Natural killer cell treated with Interleukin-12 subunit alpha and Interleukin-12 subunit beta and Interleukin-15 and Interleukin-18, amount 100 ng/mL, for 72 hours (primary cell): ENCODE measurements around the gene TRIM56. TPM values are rescaled to one million over a fixed set of nuclear protein-coding genes. Genes with fewer than 3 reads are reported as not detected.
"Not testable (repeated sequence)": the region's sequence is repeated elsewhere in the genome, so short reads cannot be mapped to it uniquely, and the experiment has no call there.

Experiments
- ATAC-seq, 2 donors: fragments of 150-1000 bp; cut with Tn5 transposase in 1 of 2; sonication (Bioruptor Pico), chemical (Tn5 transposase) in 1 of 2; 2 replicates each; pipeline ENCODE4 v1.10.0; 2021
- DNase-seq: peaks from one replicate; pipeline ENCODE4 v3.0.0; 2022; ENCODE audit warnings: low spot score
- H3K27ac Mint-ChIP-seq, 2 donors: 1 replicate in 1 of 2; 2 replicates in 1 of 2; pipeline ENCODE4 v1.8.0; 2022; ENCODE audit warnings: mixed read lengths in 2 of 2, mild to moderate bottlenecking in 1 of 2, moderate library complexity in 1 of 2
- H3K27me3 Mint-ChIP-seq, 2 donors: 1 replicate in 1 of 2; 2 replicates in 1 of 2; pipeline ENCODE4 v1.8.0; 2022; ENCODE audit warnings: mixed read lengths in 2 of 2
- H3K36me3 Mint-ChIP-seq: one replicate; pipeline ENCODE4 v1.8.0; 2022; ENCODE audit warnings: mixed read lengths
- H3K4me1 Mint-ChIP-seq, 2 donors: 1 replicate in 1 of 2; 2 replicates in 1 of 2; pipeline ENCODE4 v1.8.0; 2022; ENCODE audit warnings: low read depth in 2 of 2, mixed read lengths in 2 of 2, mild to moderate bottlenecking in 1 of 2
- H3K4me3 Mint-ChIP-seq: one replicate; pipeline ENCODE4 v1.8.0; 2022; ENCODE audit warnings: mixed read lengths
- H3K9me3 Mint-ChIP-seq: 2 replicates; pipeline ENCODE4 v1.8.0; 2022; ENCODE audit warnings: mixed read lengths
- total RNA-seq, 2 donors: library from RNA; stranded (reverse); gene quantifications; one replicate each; pipeline ENCODE4 v1.2.3, GENCODE V29; 2022

TRIM56 gene
- total RNA-seq, 2 donors from 2014 or later: 54.8 to 73.7 TPM

DNA sequence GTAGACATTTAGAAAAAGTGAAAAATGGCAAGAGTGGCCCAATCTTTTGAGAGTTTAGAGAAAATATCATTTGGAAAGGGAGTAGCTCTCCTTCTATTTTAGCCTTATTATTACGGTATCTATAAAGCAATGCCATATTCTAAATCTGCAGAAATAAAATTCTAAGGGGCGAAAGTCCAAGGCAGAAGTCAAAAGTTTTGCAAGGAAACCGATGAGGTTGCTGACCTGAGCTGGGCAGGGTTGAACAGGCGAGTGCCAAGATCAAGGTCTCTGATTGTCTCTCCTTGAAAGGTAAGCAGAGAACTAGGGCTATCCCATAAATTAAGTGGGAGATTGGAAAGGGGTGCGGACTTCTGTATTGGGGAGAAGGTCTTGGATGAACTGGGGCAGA is 11.7 kb downstream of the TRIM56 start:
- H3K4me1 Mint-ChIP-seq: peaks cover 28% of the 10 kb centered on the region in 2 donors

DNA sequence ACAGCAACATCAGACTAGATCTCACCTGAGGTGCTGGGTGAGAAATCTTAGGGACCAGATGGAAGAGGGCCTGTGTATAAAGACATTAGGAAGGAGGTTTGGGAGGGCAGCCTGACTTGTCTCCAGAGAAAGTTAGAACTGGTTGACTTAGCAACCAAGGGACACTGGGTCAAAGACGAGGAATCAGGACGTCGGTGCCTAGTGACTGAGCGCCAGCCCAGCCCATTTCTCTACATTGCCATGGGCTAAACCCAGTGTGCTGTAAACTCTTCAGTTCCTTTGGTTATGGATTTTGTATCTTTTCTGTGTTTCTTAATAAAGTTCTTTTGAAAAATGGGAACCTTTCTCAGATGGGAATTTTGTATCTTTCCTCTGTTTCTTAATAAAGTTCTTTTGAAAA is 12.3 kb downstream of the TRIM56 start:
- Mint-ChIP-seq H3K27me3 (no peaks in the 10 kb centered on the region), H3K4me3 (no peak overlapping the region), H3K9me3 (no peaks in the 10 kb centered on the region), H3K27ac (no peak overlapping the region), H3K4me1 (peaks cover 28% of the 10 kb centered on the region in 2 donors), H3K36me3 (no peaks in the 10 kb centered on the region)
- no peak for DNase-seq
- ATAC-seq: no peak

More for the DNA sequence above, 11.7 kb downstream of the TRIM56 start:
- Mint-ChIP-seq H3K36me3 (no peaks in the 10 kb centered on the region), H3K4me3 (no peak overlapping the region), H3K27ac (no peak overlapping the region), H3K9me3 (no peaks in the 10 kb centered on the region), H3K27me3 (no peaks in the 10 kb centered on the region)
- ATAC-seq: no peak
- DNase-seq: no peak

DNA sequence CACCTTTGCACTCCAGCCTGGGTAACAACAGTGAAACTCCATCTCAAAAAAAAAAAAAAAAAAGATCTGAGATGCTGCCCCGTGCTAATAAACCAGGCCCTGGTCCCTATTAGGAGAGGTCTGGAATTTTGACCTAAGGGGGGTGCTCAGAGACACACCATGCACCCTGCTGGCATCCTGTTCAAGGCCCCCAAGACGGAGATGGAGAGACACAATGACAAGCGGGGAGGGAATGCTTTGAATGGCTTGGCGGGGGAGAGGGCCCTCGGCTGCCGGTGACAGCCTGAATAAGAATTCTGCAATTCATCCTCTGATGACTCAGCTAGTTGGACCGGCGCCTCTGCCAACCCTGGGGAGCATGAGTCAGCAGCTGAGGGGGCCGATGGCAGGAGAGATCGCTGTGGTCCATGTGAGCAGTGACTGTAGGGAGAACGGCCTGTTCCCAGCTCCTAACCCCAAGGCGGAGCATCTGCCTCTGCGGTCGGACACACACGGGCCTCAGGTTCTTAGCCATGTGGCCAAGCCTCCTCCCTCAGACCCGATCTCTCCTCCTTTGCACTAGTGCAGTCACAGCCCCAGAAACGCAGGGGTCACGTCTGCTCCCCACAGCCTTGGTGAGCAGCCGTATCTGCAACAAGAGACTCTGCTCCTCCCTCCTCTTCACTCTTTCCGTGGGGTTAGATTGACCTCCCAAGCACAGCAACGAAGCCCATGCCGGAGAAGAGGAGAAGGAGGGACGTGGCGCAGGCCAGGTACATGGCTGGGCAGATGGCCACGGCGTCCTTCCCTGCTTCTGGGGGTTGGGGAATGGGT is 14.9 kb downstream of the TRIM56 start:
- H3K27ac Mint-ChIP-seq: peak overlapping the region; percentile 44 to 80
- no peaks in the 10 kb centered on the region for H3K9me3 Mint-ChIP-seq
- H3K4me3 Mint-ChIP-seq: peak overlapping the region; percentile 55
- ATAC-seq (peak; percentile 95 to 96), DNase-seq (peak; percentile 84)
- H3K36me3 Mint-ChIP-seq: no peaks in the 10 kb centered on the region
- H3K4me1 Mint-ChIP-seq: peaks cover 19 to 21% of the 10 kb centered on the region in 2 donors
- H3K27me3 Mint-ChIP-seq: no peaks in the 10 kb centered on the region

DNA sequence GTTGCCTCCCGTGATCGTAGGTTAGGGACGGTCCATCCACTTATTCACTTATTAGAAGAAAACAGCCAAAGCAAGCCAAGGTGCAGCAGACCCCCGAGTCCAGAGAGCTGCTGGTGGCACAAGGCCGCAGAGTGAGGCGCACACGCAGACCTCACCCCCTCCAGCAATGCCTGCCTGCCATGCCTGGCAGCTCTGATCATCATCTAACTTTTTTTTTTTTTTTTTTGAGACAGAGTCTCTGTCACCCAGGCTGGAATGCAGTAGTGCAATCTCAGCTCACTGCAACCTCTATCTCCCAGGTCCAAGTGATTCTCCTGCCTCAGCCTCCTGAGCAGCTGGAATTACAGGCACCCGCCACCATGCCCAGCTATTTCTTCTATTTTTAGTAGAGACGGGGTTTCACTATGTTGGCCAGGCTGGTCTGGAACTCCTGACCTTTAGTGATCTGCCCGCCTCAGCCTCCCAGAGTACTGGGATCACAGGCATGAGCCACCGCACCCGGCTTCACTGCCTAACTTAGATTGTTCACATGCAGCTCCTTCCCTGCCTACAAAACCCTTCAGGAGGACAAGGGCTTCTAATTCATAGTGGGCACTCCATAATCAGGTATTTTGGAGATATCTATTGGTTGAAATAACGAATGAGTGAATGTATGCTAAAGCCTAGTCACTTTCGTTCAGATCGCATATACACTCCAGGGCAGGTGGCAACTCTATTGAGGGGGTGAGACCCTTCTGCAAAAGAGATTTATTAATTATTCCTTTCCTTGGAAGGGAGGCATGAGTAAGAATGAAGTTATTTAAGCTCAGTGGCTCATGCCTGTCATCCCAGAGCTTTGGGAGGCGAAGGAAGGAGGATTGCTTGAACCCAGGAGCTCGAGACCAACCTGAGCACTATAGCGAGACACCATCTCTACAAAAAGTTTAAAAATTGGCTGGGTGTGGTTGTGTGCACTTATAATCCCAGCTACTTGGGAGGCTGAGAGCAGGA is 15.9 kb downstream of the TRIM56 start:
- Mint-ChIP-seq H3K27ac (no peak overlapping the region), H3K9me3 (no peaks in the 10 kb centered on the region), H3K4me3 (no peak overlapping the region), H3K4me1 (peaks cover 15 to 18% of the 10 kb centered on the region in 2 donors), H3K36me3 (no peaks in the 10 kb centered on the region), H3K27me3 (no peaks in the 10 kb centered on the region)
- DNase-seq: no peak
- no peak for ATAC-seq

DNA sequence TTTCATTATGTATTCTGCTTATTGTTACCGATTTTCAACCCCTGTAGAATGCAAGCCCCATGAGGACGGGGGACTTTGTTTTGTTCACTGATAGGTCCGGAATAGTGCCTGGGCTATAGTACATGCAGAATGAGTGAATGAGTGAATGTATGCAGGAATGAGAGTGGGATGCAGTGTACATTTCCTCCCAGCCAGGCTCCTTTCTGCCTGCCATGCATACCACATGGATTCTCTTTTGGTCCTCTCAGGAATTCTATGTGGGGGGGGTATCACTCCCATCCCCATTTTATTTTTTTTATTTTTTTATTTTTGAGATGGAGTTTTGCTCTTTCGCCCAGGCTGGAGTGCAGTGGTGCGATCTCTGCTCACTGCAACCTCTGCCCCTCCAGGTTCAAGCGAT is 16.7 kb downstream of the TRIM56 start:
- no peak overlapping the region for H3K4me3 Mint-ChIP-seq

DNA sequence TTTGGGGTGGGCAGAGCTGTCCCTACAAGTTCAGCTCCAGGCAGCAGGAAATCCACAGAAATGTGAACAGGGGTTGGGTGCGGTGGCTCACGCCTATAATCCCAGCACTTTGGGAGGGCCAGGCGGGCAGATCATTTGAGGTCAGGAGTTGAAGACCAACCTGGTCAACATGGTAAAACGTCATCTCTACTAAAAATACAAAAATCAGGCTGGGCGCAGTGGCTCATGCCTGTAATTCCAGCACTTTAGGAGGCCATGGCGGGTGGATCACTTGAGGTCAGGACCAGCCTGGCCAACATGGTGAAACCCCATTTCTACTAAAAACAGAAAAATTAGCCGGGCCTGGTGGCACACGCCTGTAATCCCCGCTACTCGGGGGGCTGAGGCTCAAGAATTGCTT is 18.4 kb downstream of the TRIM56 start:
- H3K4me3 Mint-ChIP-seq, ATAC-seq, H3K36me3 Mint-ChIP-seq, H3K27ac Mint-ChIP-seq, DNase-seq, H3K27me3 Mint-ChIP-seq, H3K9me3 Mint-ChIP-seq: not testable (repeated sequence)
- H3K4me1 Mint-ChIP-seq: peaks cover 12 to 15% of the 10 kb centered on the region in 2 donors

More for the DNA sequence above, 16.7 kb downstream of the TRIM56 start:
- H3K4me1 Mint-ChIP-seq: peaks cover 15 to 16% of the 10 kb centered on the region in 2 donors
- H3K27ac Mint-ChIP-seq: no peak overlapping the region
- no peaks in the 10 kb centered on the region for H3K9me3 Mint-ChIP-seq
- ATAC-seq (no peak), DNase-seq (no peak)
- no peaks in the 10 kb centered on the region for H3K27me3 Mint-ChIP-seq
- no peaks in the 10 kb centered on the region for H3K36me3 Mint-ChIP-seq

DNA sequence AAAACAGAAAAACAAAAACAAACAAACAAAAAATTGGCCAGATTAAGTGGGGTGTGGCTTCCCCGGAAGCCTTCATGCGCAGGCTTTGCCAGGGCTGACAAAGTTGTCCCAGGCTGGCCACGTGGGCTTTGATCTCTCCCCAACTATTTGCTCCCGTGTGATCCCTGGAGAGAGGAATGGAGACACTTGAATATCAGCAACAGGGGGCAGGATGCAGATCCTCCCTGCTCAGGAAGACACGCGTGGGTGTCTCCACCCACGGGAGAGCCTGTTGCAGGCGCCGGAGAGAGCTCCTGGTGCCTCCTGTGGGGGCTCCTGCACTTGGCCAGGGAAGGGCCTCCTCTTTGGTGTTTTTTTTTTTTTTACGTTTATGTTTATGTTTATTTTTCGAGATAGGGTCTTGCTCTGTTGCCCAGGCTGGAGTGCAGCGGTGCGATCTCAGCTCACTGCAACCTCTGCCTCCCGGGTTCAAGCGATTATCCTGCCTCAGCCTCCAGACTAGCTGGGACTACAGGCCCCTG is 19.0 kb downstream of the TRIM56 start:
- DNase-seq (no peak), ATAC-seq (no peak)
- H3K27ac Mint-ChIP-seq: no peak overlapping the region
- peaks cover 12 to 15% of the 10 kb centered on the region in 2 donors for H3K4me1 Mint-ChIP-seq
- no peaks in the 10 kb centered on the region for H3K36me3 Mint-ChIP-seq
- no peaks in the 10 kb centered on the region for H3K9me3 Mint-ChIP-seq
- no peaks in the 10 kb centered on the region for H3K27me3 Mint-ChIP-seq
- H3K4me3 Mint-ChIP-seq: no peak overlapping the region

DNA sequence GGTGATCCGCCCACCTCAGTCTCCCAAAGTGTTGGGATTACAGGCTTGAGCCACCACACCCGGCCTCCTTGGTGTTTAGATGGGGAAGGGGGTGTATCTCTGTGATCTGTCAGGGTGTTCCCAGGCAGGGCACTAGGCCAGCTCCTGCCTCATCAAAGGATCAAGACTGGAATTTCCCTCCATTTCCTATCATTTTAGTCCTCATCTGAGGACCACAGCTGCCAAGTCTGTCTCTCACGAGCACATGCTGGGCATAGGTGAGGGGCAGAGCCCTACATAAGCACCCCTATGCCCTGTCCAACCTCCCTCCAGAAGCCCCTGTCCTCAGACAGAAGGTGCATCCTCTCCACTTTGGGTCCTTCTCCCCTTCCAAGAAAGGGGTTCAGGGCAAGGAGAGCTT is 19.5 kb downstream of the TRIM56 start:
- no peak for DNase-seq
- Mint-ChIP-seq H3K27ac (no peak overlapping the region), H3K36me3 (no peaks in the 10 kb centered on the region), H3K4me3 (no peak overlapping the region), H3K4me1 (peaks cover 8 to 11% of the 10 kb centered on the region in 2 donors), H3K9me3 (no peaks in the 10 kb centered on the region), H3K27me3 (no peaks in the 10 kb centered on the region)
- no peak for ATAC-seq

DNA sequence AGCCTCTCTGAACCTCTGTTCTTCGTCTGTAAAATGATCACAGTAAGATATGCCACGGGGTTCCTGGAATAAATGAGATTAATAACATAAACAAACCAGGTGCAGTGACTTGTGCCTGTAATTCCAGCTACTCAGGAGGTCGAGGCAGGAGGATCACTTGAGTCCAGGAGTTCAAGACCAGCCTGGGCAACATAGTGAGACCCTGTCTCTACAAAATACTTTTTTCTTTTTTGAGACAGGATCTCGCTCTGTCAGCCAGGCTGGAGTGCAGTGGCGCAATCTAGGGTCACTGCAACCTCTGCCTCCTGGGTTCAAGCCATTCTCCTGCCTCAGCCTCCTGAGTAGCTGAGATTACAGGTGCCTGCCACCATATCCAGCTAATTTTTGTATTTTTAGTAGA is 20.0 kb downstream of the TRIM56 start:
- H3K4me1 Mint-ChIP-seq, ATAC-seq, H3K36me3 Mint-ChIP-seq, H3K27me3 Mint-ChIP-seq, H3K9me3 Mint-ChIP-seq, DNase-seq, H3K4me3 Mint-ChIP-seq, H3K27ac Mint-ChIP-seq: not testable (repeated sequence)

DNA sequence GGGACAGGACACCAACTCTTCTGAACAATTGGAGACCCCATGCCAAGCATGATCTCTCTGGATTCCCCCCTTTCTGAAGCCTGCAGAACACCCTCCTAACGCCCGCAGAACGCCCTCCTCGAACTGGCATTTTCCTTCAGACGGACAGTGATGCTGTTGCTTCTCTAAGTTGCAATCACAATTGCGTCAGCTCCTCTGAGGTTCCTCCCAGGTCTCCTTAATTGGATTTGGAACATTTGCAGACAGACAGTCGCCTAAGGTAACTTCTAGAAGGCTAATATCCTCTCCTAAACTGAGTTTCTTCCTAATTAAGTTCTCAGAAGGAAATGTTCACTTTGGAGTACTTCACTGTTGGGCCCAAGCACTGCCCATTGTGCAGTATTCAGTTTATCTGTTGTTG is 21.1 kb downstream of the TRIM56 start:
- Mint-ChIP-seq H3K4me3 (no peak overlapping the region), H3K4me1 (no peaks in the 10 kb centered on the region), H3K36me3 (no peaks in the 10 kb centered on the region), H3K9me3 (no peaks in the 10 kb centered on the region), H3K27ac (no peak overlapping the region), H3K27me3 (no peaks in the 10 kb centered on the region)
- DNase-seq (no peak), ATAC-seq (no peak)

DNA sequence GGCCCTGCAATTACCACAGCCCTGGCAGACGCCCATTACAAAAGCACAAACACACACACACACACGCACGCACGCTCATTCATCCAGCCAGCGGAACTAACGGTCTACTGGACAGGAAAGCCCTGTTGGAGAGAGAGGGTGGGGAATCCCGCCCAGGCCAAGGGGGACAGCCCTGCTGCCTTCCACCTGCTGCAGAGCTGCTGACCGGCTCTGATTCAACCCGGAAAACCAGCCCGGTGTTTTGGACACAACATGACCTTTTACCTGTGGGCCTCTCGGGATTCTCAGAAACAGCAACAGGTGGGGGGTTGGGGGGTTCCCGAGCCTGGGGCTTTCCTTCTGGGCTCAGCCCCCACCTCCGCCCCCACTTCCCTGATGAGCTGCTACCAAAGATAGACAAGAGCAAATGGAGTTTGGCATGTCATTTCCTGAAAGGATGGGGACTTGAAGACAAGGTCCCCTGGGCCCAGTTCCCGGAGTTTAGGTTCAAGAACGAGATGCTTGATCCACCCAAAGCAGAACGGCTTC is 23.1 kb downstream of the TRIM56 start:
- Mint-ChIP-seq H3K36me3 (no peaks in the 10 kb centered on the region), H3K4me3 (no peak overlapping the region), H3K27me3 (no peaks in the 10 kb centered on the region), H3K4me1 (no peaks in the 10 kb centered on the region), H3K9me3 (no peaks in the 10 kb centered on the region), H3K27ac (no peak overlapping the region)
- DNase-seq: no peak
- no peak for ATAC-seq

DNA sequence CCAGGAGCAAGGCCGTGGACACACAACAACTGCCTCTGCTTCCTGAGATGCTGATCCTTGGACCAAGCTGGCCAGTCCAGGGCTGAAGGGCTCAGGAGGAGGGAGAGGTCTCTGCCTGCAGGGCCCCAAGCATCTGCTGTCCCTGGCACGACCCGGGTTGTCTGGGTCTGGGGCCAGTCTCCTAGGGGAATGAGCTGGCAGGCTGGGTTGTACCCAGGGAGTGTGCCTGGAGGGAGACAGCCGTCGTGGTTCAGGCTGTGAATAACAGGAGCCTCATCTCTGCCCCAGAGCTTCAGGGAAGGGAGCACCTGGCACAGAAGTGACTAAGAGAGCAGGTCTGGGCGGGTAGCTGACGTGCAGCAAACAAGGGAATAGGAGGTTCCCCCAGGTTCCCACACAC is 23.7 kb downstream of the TRIM56 start:
- Mint-ChIP-seq H3K36me3 (no peaks in the 10 kb centered on the region), H3K9me3 (no peaks in the 10 kb centered on the region), H3K4me3 (no peak overlapping the region), H3K27me3 (no peaks in the 10 kb centered on the region), H3K4me1 (no peaks in the 10 kb centered on the region), H3K27ac (no peak overlapping the region)
- no peak for ATAC-seq
- no peak for DNase-seq

DNA sequence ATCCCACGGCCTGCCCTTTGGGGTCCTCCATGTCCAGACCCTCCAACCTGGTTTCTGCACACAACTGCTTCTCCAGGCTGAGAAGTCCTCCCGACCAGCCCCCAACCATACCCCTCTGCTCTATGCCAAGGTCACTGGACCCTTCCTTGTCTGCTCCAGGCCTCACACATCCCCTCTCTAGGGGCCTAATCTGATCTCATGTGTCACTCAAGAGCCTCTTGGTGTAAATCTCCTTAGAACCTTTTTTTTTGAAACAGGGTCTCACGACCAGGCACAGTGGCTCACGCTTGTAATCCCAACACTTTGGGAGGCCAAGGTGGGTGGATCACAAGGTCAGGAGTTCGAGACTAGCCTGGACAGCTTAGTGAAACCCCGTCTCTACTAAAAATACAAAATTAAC is 24.1 kb downstream of the TRIM56 start:
- Mint-ChIP-seq H3K9me3 (no peaks in the 10 kb centered on the region), H3K4me1 (no peaks in the 10 kb centered on the region), H3K27me3 (no peaks in the 10 kb centered on the region), H3K4me3 (no peak overlapping the region), H3K36me3 (no peaks in the 10 kb centered on the region), H3K27ac (no peak overlapping the region)
- ATAC-seq (no peak), DNase-seq (no peak)

DNA sequence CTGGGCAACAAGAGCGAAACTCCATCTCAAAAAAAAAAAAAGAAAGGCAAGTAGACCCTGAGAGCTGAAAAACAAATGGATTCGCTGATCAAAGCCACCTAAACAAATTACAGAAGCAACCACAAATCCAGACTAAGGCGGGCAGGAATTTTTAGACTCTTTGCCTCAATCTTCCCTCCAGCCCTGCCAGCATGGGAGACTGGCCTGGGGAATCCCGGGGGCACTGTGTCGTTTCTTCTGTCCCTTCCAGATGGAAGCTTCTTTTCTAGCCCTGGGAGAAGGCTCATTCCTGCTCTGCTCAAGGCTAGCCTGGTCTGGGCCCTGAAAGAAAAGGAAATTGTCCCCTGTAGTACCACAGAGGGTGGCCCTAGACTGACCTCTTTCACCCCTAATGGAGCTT is 26.0 kb downstream of the TRIM56 start:
- Mint-ChIP-seq H3K36me3 (no peaks in the 10 kb centered on the region), H3K27me3 (no peaks in the 10 kb centered on the region)

More for the DNA sequence above, 26.0 kb downstream of the TRIM56 start:
- no peaks in the 10 kb centered on the region for H3K4me1 Mint-ChIP-seq
- H3K9me3 Mint-ChIP-seq: no peaks in the 10 kb centered on the region
- no peak overlapping the region for H3K27ac Mint-ChIP-seq
- ATAC-seq: no peak
- no peak overlapping the region for H3K4me3 Mint-ChIP-seq
- DNase-seq: no peak
